GM18951 (cell line): ENCODE measurements around the gene CYTH3.
"Not testable (repeated sequence)": the region's sequence is repeated elsewhere in the genome, so short reads cannot be mapped to it uniquely, and the experiment has no call there.

Experiments used
- POLR2A ChIP-seq: IDR thresholded peaks from 4 replicates; pipeline ENCODE4 v1.6.1; 2011; ENCODE audit warnings: mild to moderate bottlenecking; ENCODE audit not compliant: insufficient read length, insufficient read depth; ENCODE audit errors: extremely low read depth
- in situ Hi-C: fragments of 300-500 bp; cut with MboI; formaldehyde crosslinking; loops from one replicate; pipeline ENCODE4 v1.12.0; 2022; ENCODE audit warnings: low sequenced_read_pairs, mixed read lengths, inconsistent platforms; ENCODE audit not compliant: unreplicated experiment

CYTH3 gene

GRCh38 chr7:6241607-6241973 lies 30.8 kb downstream of the CYTH3 start:
- in situ Hi-C loops = no loop called here
- no peak for TF ChIP-seq POLR2A

- no peak for TF ChIP-seq POLR2A
- in situ Hi-C loops = no loop called here
These were observed 34.0 kb downstream of the CYTH3 start for GRCh38 chr7:6238309-6238925.

GRCh38 chr7:6237730-6238129 lies 34.7 kb downstream of the CYTH3 start:
- in situ Hi-C loops = no loop called here
- no peak for TF ChIP-seq POLR2A

- in situ Hi-C loops = no loop called here
These were observed 35.4 kb downstream of the CYTH3 start for GRCh38 chr7:6237011-6237410.

DNA sequence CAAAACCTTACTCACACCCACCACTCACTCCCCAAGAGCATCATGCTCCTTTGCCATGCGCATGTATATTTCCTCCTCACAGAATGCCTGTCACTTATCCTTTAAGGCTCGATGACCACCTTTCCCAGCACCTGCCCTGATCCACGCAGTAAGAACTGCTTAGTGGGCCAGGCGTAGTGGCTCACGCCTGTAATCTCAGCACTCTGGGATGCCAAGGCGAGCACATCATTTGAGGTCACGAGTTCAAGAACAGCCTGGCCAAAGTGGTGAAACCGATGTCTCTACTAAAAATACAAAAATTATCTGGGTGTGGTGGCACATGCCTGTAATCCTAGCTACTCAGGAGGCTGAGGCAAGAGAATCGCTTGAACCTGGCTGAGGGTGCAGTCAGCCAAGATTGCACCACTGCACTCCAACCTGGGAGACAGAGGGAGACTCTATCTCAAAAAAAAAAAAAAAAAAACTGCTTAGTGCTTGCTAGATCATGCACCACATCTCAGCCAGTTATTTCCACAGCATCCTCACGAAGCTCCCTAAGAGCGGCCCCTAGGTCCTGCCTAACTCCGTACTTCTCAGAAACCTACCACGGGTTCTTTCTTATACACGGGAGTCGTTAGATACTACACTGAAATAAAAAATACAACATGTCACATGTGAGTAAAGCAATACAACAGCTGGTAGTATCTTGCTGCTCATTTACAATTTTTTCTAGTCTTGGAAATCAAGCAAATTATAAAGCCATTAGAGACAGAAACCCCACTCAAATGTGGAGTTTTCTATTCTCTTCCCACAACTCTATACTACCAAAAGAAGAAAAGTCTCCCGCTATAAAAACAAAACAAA lies 37.2 kb downstream of the CYTH3 start:
- TF ChIP-seq POLR2A = no peak
- in situ Hi-C loops = no loop called here

More at GRCh38 chr7:6237011-6237410, 35.4 kb downstream of the CYTH3 start:
- TF ChIP-seq POLR2A = no peak

DNA sequence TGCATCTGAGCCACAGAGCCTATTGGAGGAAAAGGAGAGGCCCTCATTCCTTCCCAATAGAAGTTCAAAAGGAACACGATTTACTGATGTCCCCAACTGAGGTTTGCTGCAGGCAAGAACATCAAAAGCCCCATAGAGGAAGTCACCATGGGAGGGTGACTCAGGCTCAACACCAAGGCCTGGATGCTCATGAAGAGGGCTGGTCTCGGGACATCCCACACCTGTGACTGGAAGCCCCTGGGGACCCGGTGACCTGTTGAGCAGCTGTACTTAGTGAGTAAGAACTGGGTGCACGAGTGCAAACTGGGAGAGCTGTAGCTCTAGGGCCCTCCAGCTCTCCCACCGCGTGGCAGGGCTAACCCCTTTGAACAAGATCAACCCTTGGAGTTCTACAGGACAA lies 38.0 kb downstream of the CYTH3 start:
- in situ Hi-C loops = no loop called here
- TF ChIP-seq POLR2A = no peak

GRCh38 chr7:6232534-6232933 lies 39.9 kb downstream of the CYTH3 start:
- no peak for TF ChIP-seq POLR2A
- in situ Hi-C loops = no loop called here

DNA sequence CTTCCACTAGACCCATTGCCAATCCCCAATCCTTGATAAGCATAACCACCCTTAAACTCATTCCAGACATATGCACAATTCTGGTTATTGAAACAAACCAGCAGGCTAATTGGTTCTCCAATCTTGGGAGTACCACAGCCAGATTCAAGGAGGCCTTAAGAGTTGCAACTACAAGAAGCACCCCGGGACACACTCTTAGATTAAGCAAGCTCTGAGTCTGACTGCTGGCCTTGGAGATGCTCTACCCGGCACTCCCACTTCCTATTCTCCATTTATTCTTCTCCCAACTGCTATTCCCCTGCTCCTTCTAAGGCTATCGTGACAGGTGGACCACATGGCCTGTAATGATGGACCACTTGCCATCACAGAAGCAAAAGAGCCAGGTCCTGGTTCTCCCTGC lies 40.3 kb downstream of the CYTH3 start:
- in situ Hi-C loops = no loop called here
- TF ChIP-seq POLR2A = no peak

GRCh38 chr7:6231184-6231583 lies 41.2 kb downstream of the CYTH3 start:
- in situ Hi-C loops = no loop called here
- TF ChIP-seq POLR2A = no peak

DNA sequence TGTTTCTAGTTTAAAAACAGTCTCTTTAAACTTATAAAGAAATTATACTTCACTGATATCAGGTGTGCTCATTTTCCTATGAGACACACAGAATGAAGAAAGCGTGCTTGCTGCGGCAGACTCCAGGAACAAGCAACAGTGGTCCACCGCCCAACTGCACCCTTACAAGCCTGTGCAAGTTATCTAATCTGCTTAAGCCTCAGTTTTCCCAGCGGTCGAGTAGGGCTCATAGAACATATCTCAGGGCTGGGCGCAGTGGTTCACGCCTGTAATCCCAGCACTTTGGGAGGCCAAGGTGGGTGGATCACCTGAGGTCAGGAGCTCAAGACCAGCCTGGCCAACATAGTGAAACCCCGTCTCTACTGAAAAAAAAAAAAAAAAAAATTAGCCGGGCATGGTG lies 43.1 kb downstream of the CYTH3 start:
- in situ Hi-C loops = not testable (repeated sequence)

DNA sequence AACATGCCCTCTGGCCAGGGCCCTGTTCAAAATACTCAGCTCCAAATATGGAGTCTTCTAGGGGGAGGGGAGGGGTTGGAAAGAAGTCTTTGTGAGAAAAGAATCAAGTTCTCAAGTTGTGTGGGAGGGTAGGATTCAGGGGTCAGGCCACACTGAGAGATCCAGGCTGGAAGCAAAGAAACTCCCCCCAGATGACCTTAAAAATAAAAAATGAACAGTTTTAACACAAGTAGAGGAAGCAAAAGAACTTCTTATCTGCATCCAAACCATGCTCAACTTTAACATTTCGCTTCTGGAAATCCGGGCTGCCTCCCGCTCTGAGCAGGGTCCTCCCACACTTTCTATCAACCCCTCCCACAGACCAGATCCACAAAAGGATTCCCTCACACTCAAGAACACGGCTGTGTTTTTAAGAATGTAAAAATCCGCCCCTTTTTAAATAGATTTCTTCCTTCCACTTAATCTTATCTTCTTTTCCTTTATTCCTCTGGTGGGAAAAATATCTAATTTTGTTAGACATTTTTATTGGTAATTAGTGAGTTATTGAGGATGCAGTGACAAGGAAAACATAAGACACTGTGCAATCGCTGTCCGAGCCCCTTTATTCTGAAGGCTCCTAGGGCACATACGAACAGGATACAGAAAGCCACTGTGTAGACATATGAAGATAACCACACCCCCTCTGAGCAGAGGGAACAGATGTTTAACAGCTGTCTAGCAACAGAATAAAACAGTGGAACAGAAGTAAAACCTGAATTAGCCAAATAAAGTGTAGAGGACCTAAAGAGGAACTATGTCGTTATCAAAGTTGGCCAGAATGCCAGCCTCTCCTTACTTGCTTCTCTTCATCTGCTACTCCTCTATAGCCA lies 43.8 kb downstream of the CYTH3 start:
- in situ Hi-C loops = no loop called here
- no peak for TF ChIP-seq POLR2A

DNA sequence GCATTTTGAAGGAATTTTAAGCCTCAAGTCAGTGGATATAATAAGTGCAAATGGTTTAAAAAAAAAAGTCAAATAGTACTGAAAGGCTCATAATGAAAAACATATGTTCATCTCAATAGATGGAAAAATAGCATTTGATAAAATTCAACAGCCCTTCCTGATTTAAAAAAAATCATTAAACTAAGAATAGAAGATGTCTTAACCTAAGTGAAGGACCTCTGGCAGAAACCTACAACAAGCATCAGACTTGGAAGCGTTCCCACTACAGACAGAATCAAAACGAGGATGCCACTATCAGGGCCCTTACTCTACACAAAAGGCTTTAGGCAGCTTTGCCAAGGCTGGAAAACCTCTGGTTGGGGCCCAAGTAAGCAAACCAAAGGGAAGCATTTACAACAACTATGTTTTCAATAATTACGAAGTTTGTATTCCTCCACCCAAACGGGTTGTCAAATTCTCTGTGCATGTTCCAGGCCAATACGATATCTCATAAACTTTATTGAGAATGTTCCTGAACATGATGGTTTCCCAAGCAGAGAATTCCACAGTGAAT lies 45.1 kb downstream of the CYTH3 start:
- TF ChIP-seq POLR2A = no peak
- in situ Hi-C loops = no loop called here

DNA sequence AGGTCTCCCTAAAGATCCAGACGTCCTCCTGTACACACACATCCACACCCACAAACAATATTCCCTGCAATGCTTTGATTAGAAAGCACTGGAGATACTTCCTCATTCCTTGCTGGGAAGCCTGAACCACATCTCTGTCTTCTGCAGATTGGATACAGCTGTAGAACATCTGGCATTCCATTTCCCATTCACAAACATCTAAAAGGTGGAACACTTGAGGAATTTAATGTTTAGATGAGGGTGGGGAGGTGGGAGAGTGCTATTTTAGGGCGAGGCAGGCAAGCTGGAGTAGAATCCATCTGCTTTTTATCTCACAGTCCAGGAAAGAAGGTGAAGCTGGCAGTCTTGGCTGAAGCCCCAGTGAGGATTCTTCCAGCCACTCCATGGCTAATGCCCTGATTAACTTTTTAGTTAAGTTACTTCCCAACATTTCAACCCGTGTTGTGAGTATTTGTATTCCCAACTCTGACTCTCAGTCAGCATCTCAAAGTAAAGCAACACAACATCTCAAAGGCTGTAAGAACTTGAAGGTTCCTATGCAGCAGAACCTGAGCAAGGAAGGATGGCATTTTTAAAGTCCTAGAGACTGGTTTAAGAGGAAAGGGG lies 46.1 kb downstream of the CYTH3 start:
- in situ Hi-C loops = no loop called here
- TF ChIP-seq POLR2A = no peak

DNA sequence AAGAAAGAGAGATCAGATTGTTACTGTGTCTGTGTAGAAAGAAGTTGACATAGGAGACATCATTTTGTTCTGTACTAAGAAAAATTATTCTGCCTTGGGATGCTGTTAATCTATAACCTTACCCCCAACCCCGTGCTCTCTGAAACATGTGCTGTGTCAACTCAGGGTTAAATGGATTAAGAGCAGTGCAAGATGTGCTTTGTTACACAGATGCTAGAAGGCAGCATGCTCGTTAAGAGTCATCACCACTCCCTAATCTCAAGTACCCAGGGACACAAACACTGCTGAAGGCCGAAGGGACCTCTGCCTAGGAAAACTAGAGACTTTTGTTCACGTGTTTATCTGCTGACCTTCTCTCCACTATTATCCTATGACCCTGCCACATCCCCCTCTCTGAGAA lies 49.0 kb downstream of the CYTH3 start:
- in situ Hi-C loops = not testable (repeated sequence)

DNA sequence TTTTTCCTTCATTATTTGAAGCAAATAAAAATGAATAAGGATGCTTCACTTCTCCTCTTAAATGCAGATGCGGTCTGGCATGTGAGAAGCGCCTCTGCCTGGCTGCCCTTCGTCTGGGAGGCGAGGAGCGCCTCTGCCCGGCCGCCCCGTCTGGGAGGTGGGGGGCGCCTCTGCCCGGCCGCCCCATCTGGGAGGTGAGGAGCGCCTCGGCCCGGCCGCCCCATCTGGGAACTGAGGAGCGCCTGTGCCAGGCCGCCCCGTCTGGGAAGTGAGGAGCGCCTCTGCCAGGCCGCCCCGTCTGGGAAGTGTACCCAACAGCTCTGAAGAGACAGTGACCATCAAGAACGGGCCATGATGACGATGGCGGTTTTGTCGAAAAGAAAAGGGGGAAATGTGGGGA lies 49.4 kb downstream of the CYTH3 start:
- in situ Hi-C loops = not testable (repeated sequence)
